ENCODE measurements around the gene TRNAU1AP.

- TF ChIP-seq CTCF (IDR thresholded peaks at IDR 0.05; ENCODE audit: low read length) (no peak), EZH2 (optimal IDR thresholded peaks at IDR 0.05; ENCODE audit: low read depth, low read length) (no peak)
Observed at GRCh38 chr1:28565040-28565439, 12.2 kb downstream of the TRNAU1AP start.
